HG03196 (cell line): Measurements from ENCODE around the gene CHSY1.
"Not testable (repeated sequence)": the region's sequence is repeated elsewhere in the genome, so short reads cannot be mapped to it uniquely, and the experiment has no call there.

Experiments
- ATAC-seq: cut with Tn5 transposase; IDR thresholded peaks from one replicate; pipeline ENCODE4 v1.9.1; 2021; ENCODE audit not compliant: unreplicated experiment

Gene CHSY1

GRCh38 chr15:101246391-101246790 is 5.5 kb downstream of the CHSY1 start:
- ATAC-seq: no peak

- no peak for ATAC-seq
These were observed 6.8 kb downstream of the CHSY1 start for GRCh38 chr15:101244889-101245668.

GRCh38 chr15:101244036-101244781 is 7.6 kb downstream of the CHSY1 start:
- ATAC-seq: no peak

- ATAC-seq: no peak
These were observed 8.4 kb downstream of the CHSY1 start for GRCh38 chr15:101243420-101243819.

GRCh38 chr15:101242999-101243336 is 8.9 kb downstream of the CHSY1 start:
- ATAC-seq: no peak

GRCh38 chr15:101242160-101242998 is 9.5 kb downstream of the CHSY1 start:
- ATAC-seq: peak; percentile 62

- no peak for ATAC-seq
These were observed 11.5 kb downstream of the CHSY1 start for GRCh38 chr15:101240358-101240757.

GRCh38 chr15:101239724-101240136 is 12.1 kb downstream of the CHSY1 start:
- ATAC-seq: no peak

- no peak for ATAC-seq
These were observed 14.6 kb downstream of the CHSY1 start for GRCh38 chr15:101237251-101237650.

- ATAC-seq: no peak
These were observed 18.1 kb downstream of the CHSY1 start for GRCh38 chr15:101233651-101234280.

GRCh38 chr15:101232677-101233076 is 19.2 kb downstream of the CHSY1 start:
- no peak for ATAC-seq

GRCh38 chr15:101228313-101228712 is 23.5 kb downstream of the CHSY1 start:
- no peak for ATAC-seq

- ATAC-seq: no peak
These were observed 26.2 kb downstream of the CHSY1 start for GRCh38 chr15:101225658-101226057.

- ATAC-seq: no peak
These were observed 29.9 kb downstream of the CHSY1 start for GRCh38 chr15:101221902-101222301.

GRCh38 chr15:101220060-101220459 is 31.8 kb downstream of the CHSY1 start:
- no peak for ATAC-seq

GRCh38 chr15:101219441-101219840 is 32.4 kb downstream of the CHSY1 start:
- no peak for ATAC-seq

- no peak for ATAC-seq
These were observed 34.4 kb downstream of the CHSY1 start for GRCh38 chr15:101217446-101217845.

- ATAC-seq: no peak
These were observed 35.7 kb downstream of the CHSY1 start for GRCh38 chr15:101216100-101216499.

GRCh38 chr15:101215681-101216080 is 36.2 kb downstream of the CHSY1 start:
- ATAC-seq: no peak

- ATAC-seq: not testable (repeated sequence)
These were observed 37.3 kb downstream of the CHSY1 start for GRCh38 chr15:101214435-101215097.

GRCh38 chr15:101213570-101213969 is 38.3 kb downstream of the CHSY1 start:
- no peak for ATAC-seq
